H1 (cell line): Measurements from ENCODE around the gene VPS50. TPM values are rescaled to one million over a fixed set of nuclear protein-coding genes. Genes with fewer than 3 reads are reported as not detected.

Experiments
- CTCF ChIA-PET: fragments of 300-600 bp; sonication (Branson Sonifier 250); formaldehyde crosslinking; loops from one replicate; lab custom pipeline; 2021; ENCODE audit not compliant: partially characterized antibody; lab: Charles Lee
- POLR2A ChIA-PET: fragments of 300-600 bp; sonication (Branson Sonifier 250); formaldehyde crosslinking; loops from one replicate; lab custom pipeline; 2021; ENCODE audit warnings: inconsistent platforms; ENCODE audit not compliant: partially characterized antibody; lab: Charles Lee
- DNase-seq, 2 experiments: peaks; one replicate each; pipeline versions ENCODE4 v3.0.0 to v3.0.0-alpha.2; 2010 to 2022; ENCODE audit warnings: low spot score in 2 of 2, low read depth in 1 of 2, mixed read lengths in 1 of 2
- FAIRE-seq: peaks from 2 replicates; lab custom pipeline; 2011; peaks lifted over from hg19 to GRCh38; lab: Jason Lieb, UNC
- H2AFZ ChIP-seq: 2 replicates; pipeline ENCODE4 v1.8.1; 2012; ENCODE audit warnings: low read length, inconsistent platforms
- H2AK5ac ChIP-seq: 2 replicates; pipeline ENCODE4 v1.6.1; 2013; ENCODE audit warnings: low read depth, low read length
- H2BK120ac ChIP-seq: replicated peaks from 2 replicates; pipeline ENCODE3; 2013; ENCODE audit warnings: low read depth, low read length, inconsistent platforms
- H2BK12ac ChIP-seq: 2 replicates; pipeline ENCODE4 v1.6.1; 2013; ENCODE audit warnings: low read depth, low read length
- H2BK15ac ChIP-seq: 2 replicates; pipeline ENCODE4 v1.6.1; 2013; ENCODE audit warnings: low read length
- H2BK20ac ChIP-seq: 2 replicates; pipeline ENCODE4 v1.6.1; 2013; ENCODE audit warnings: low read length
- H2BK5ac ChIP-seq: 2 replicates; pipeline ENCODE4 v1.6.1; 2013; ENCODE audit warnings: low read depth, low read length
- H3K14ac ChIP-seq: 2 replicates; pipeline ENCODE4 v1.6.1; 2013; ENCODE audit warnings: inconsistent platforms; ENCODE audit not compliant: insufficient read length
- H3K18ac ChIP-seq: 2 replicates; pipeline ENCODE4 v1.6.1; 2013; ENCODE audit warnings: low read length; ENCODE audit errors: extremely low read depth
- H3K23ac ChIP-seq: 2 replicates; pipeline ENCODE4 v1.6.1; 2013; ENCODE audit warnings: inconsistent platforms; ENCODE audit not compliant: insufficient read length
- H3K23me2 ChIP-seq: 2 replicates; pipeline ENCODE4 v1.6.1; 2013; ENCODE audit warnings: low read depth, low read length
- H3K27ac ChIP-seq: 2 replicates; pipeline ENCODE4 v1.6.1; 2011; ENCODE audit warnings: low read depth, low read length, inconsistent platforms
- H3K27me3 ChIP-seq, 4 experiments: replicated peaks in 1 of 4; 1 replicate in 1 of 4; 2 replicates in 3 of 4; pipeline versions ENCODE4 v1.6.1 to v1.8.1; 2011 to 2013; ENCODE audit warnings: low read length in 3 of 4, mild to moderate bottlenecking in 3 of 4, inconsistent platforms in 2 of 4, mixed read lengths in 2 of 4, moderate library complexity in 1 of 4; ENCODE audit not compliant: control insufficient read depth in 3 of 4, insufficient read depth in 3 of 4; ENCODE audit errors: extremely low read depth in 1 of 4
- H3K36me3 ChIP-seq, 4 experiments: 2 replicates each; pipeline versions ENCODE4 v1.6.1 to v1.8.1; 2011 to 2013; ENCODE audit warnings: mild to moderate bottlenecking in 4 of 4, low read length in 3 of 4, moderate library complexity in 2 of 4, control low read depth in 1 of 4, inconsistent platforms in 1 of 4; ENCODE audit not compliant: insufficient read depth in 4 of 4, control insufficient read depth in 2 of 4
- H3K4ac ChIP-seq: replicated peaks from 2 replicates; pipeline ENCODE3; 2013; ENCODE audit warnings: low read length, low read depth, mixed read lengths, inconsistent platforms; ENCODE audit not compliant: insufficient read length
- H3K4me1 ChIP-seq, 4 experiments: replicated peaks in 1 of 4; 1 replicate in 1 of 4; 2 replicates in 3 of 4; pipeline versions ENCODE4 v1.6.1 to v1.8.1; 2011 to 2013; ENCODE audit warnings: low read length in 3 of 4, inconsistent platforms in 2 of 4, mixed read lengths in 1 of 4; ENCODE audit not compliant: insufficient read depth in 4 of 4, control insufficient read depth in 3 of 4
- H3K4me2 ChIP-seq, 2 experiments: 2 replicates each; pipeline versions ENCODE4 v1.6.1 to v1.8.1; 2011 to 2013; ENCODE audit warnings: low read depth in 2 of 2, low read length in 2 of 2, control low read depth in 1 of 2, inconsistent platforms in 1 of 2, mild to moderate bottlenecking in 1 of 2; ENCODE audit not compliant: insufficient read depth in 1 of 2
- H3K4me3 ChIP-seq, 4 experiments: fragments of 200-600, 300-600 bp in 1 of 4; sonication (generic), shearing (Covaris generic), sonication (Bioruptor Twin) in 1 of 4; 2 replicates each; pipeline versions ENCODE4 v1.5.1 to v1.8.1; 2011 to 2016; ENCODE audit warnings: low read length in 4 of 4, low read depth in 3 of 4, control low read depth in 2 of 4, inconsistent platforms in 2 of 4, mild to moderate bottlenecking in 2 of 4, mixed read lengths in 1 of 4, moderate library complexity in 1 of 4; ENCODE audit not compliant: insufficient read depth in 2 of 4; ENCODE audit errors: extremely low read depth in 1 of 4
- H3K56ac ChIP-seq: replicated peaks from 2 replicates; pipeline ENCODE3; 2013; ENCODE audit warnings: low read depth, mild to moderate bottlenecking, mixed read lengths, low read length, inconsistent platforms; ENCODE audit not compliant: insufficient read length
- H3K79me1 ChIP-seq: 2 replicates; pipeline ENCODE4 v1.6.1; 2013; ENCODE audit warnings: low read depth, low read length, control low read depth
- H3K79me2 ChIP-seq, 2 experiments: 2 replicates each; pipeline versions ENCODE4 v1.6.1 to v1.8.1; 2012 to 2013; ENCODE audit warnings: low read length in 2 of 2, mild to moderate bottlenecking in 2 of 2, inconsistent platforms in 1 of 2; ENCODE audit not compliant: insufficient read depth in 2 of 2, control insufficient read depth in 1 of 2
- H3K9ac ChIP-seq, 4 experiments: replicated peaks in 1 of 4; 1 replicate in 1 of 4; 2 replicates in 3 of 4; pipeline versions ENCODE4 v1.6.1 to v1.8.1; 2011 to 2013; ENCODE audit warnings: low read depth in 3 of 4, low read length in 3 of 4, control low read depth in 2 of 4, mild to moderate bottlenecking in 2 of 4, moderate library complexity in 2 of 4, inconsistent platforms in 1 of 4; ENCODE audit errors: extremely low read depth in 1 of 4
- H3K9me3 ChIP-seq, 2 experiments: 2 replicates each; pipeline versions ENCODE4 v1.6.1 to v1.8.1; 2012 to 2013; ENCODE audit warnings: mild to moderate bottlenecking in 2 of 2, moderate library complexity in 2 of 2, control low read depth in 1 of 2, inconsistent platforms in 1 of 2, low read depth in 1 of 2, low read length in 1 of 2, mixed read lengths in 1 of 2; ENCODE audit not compliant: insufficient read depth in 2 of 2
- H4K20me1 ChIP-seq, 2 experiments: replicated peaks in 1 of 2; 2 replicates each; pipeline versions ENCODE3 to v1.8.1; 2011 to 2013; ENCODE audit warnings: inconsistent platforms in 2 of 2, low read length in 2 of 2, mild to moderate bottlenecking in 1 of 2; ENCODE audit not compliant: insufficient read depth in 2 of 2, control insufficient read depth in 1 of 2
- H4K5ac ChIP-seq: 2 replicates; pipeline ENCODE4 v1.6.1; 2013; ENCODE audit warnings: low read length, low read depth, mixed read lengths, inconsistent platforms; ENCODE audit not compliant: insufficient read length
- H4K8ac ChIP-seq: 2 replicates; pipeline ENCODE4 v1.8.0; 2013; ENCODE audit warnings: mild to moderate bottlenecking, moderate library complexity, low read length, inconsistent platforms; ENCODE audit not compliant: insufficient read depth; ENCODE audit errors: extremely low read depth
- H4K91ac ChIP-seq: replicated peaks from 2 replicates; pipeline ENCODE3; 2013; ENCODE audit warnings: low read length, mixed read lengths, inconsistent platforms; ENCODE audit not compliant: insufficient read length
- ATF3 ChIP-seq: IDR thresholded peaks from 2 replicates; pipeline ENCODE4 v1.6.1; 2011; ENCODE audit warnings: low read depth, mild to moderate bottlenecking, low read length; ENCODE audit not compliant: insufficient read depth
- BRCA1 ChIP-seq: IDR thresholded peaks from 2 replicates; pipeline ENCODE4 v1.6.1; 2012; ENCODE audit warnings: low read depth, low read length, improper control_type of control experiment
- CHD1 ChIP-seq: IDR thresholded peaks from 2 replicates; pipeline ENCODE4 v1.6.1; 2012; ENCODE audit warnings: low read depth, low read length, improper control_type of control experiment
- CHD2 ChIP-seq: IDR thresholded peaks from 2 replicates; pipeline ENCODE4 v1.6.1; 2012; ENCODE audit warnings: low read length, improper control_type of control experiment
- CTBP2 ChIP-seq: IDR thresholded peaks from 2 replicates; pipeline ENCODE4 v1.7.0; 2011; ENCODE audit warnings: borderline replicate concordance, mild to moderate bottlenecking, moderate library complexity, mixed read lengths, low read length; ENCODE audit not compliant: insufficient read depth, insufficient read length
- EP300 ChIP-seq, 2 experiments: IDR thresholded peaks; 1 replicate in 1 of 2; 2 replicates in 1 of 2; pipeline ENCODE4 v1.6.1; 2011 to 2012; ENCODE audit warnings: low read depth in 2 of 2, low read length in 2 of 2, mild to moderate bottlenecking in 2 of 2, borderline replicate concordance in 1 of 2, inconsistent platforms in 1 of 2, moderate library complexity in 1 of 2
- EZH2 ChIP-seq: fragments of 200-600 bp; sonication (generic); IDR thresholded peaks from 2 replicates; pipeline ENCODE4 v1.7.1; 2012; ENCODE audit warnings: low read depth, mild to moderate bottlenecking, moderate library complexity, low read length, inconsistent platforms; ENCODE audit not compliant: severe bottlenecking
- KDM1A ChIP-seq: fragments of 200-600, 300-600 bp; sonication (generic); IDR thresholded peaks from 2 replicates; pipeline ENCODE4 v1.7.1; 2016; ENCODE audit warnings: mild to moderate bottlenecking, low read length, borderline replicate concordance
- PHF8 ChIP-seq: fragments of 200-600 bp; sonication (generic); conservative IDR thresholded peaks from 2 replicates; pipeline ENCODE4 v1.7.1; 2012; ENCODE audit warnings: low read depth, mild to moderate bottlenecking, inconsistent platforms, low read length, moderate library complexity
- POLR2AphosphoS5 ChIP-seq: IDR thresholded peaks from 2 replicates; pipeline ENCODE4 v1.6.1; 2011; ENCODE audit warnings: low read depth, low read length
- SP1 ChIP-seq: IDR thresholded peaks from 2 replicates; pipeline ENCODE4 v1.6.1; 2011; ENCODE audit warnings: low read depth, low read length
- SRF ChIP-seq: IDR thresholded peaks from 2 replicates; pipeline ENCODE4 v1.6.1; 2011; ENCODE audit warnings: mild to moderate bottlenecking, low read depth, low read length, moderate library complexity
- USF2 ChIP-seq: IDR thresholded peaks from 2 replicates; pipeline ENCODE4 v1.6.1; 2011; ENCODE audit warnings: low read length, improper control_type of control experiment
- WGBS, 2 experiments: shearing (Covaris generic) in 1 of 2; methylation state at CpG; one replicate each; pipeline versions ENCODE4 v1.1.6 to v1.1.7; 2013 to 2015; ENCODE audit warnings: low lambda C conversion rate in 2 of 2, mixed read lengths in 2 of 2, inconsistent platforms in 1 of 2, low coverage in 1 of 2, missing lambda C conversion rate in 1 of 2; ENCODE audit not compliant: insufficient replicate concordance in 2 of 2, insufficient coverage in 1 of 2, insufficient read length in 1 of 2; ENCODE audit errors: extremely low coverage in 1 of 2, missing lambda C conversion rate in 1 of 2; 5-methylcytosine and 5-hydroxymethylcytosine counted together
- polyA plus RNA-seq, 7 experiments: library from polyadenylated mRNA; depleted of rRNA in 3 of 7; stranded (reverse) in 5 of 7; unstranded in 2 of 7; fragments of >200 nt in 5 of 7; fragments of 200-250 nt in 2 of 7; gene quantifications; 1 replicate in 5 of 7; 2 replicates in 1 of 7; 4 replicates in 1 of 7; pipeline versions ENCODE4 v1.2.1 to v1.2.3, GENCODE V29; 2011 to 2013; ENCODE audit warnings: missing spikeins in 2 of 7, mixed read lengths in 2 of 7
- total RNA-seq: library from RNA; stranded (reverse); fragmentation: NEBNext Ultra II Directional; extraction: Animal tissue kit (Norgen Biotek cat#: 25700); gene quantifications from 2 replicates; pipeline ENCODE4 v1.2.1, GENCODE V29; 2021

VPS50 gene
- total and polyA plus RNA-seq, 2 of the 8 experiments (the other 6 are each of a cell fraction or from before 2014, with no cell fraction given): 3.7 to 9.3 TPM

DNA sequence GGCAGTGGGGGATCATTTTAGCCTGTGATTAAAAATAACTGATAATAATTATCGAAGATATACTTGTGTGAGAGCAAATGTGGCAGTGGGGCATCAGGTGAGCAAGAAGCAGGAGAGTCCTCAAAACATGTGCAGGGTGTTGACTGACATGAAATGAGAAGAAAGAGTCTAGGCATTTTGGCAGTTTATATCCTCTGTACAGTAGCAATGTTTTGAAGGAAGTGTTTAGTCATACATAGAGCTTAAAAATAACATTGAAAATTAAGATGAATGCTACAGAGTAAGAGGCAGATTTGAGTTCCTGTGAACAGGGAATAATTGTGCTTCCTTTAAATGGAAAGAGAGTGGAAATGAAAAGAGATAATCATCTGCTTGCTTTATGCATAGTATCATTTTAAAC, 47.4 kb downstream of the VPS50 start:
- Histone ChIP-seq H3K79me1 (no peaks in the 10 kb centered on the region), H3K9me3 (no peaks in the 10 kb centered on the region), H3K79me2 (no peaks in the 10 kb centered on the region), H2BK20ac (no peak overlapping the region), H3K4me2 (no peak overlapping the region), H3K4me3 (no peak overlapping the region), H4K20me1 (no peaks in the 10 kb centered on the region), H3K27ac (no peak overlapping the region), H3K23ac (no peak overlapping the region), H3K9ac (no peak overlapping the region), H3K23me2 (no peaks in the 10 kb centered on the region), H3K18ac (no peak overlapping the region), H3K56ac (no peak overlapping the region), H2AFZ (no peak overlapping the region), H2BK15ac (no peak overlapping the region), H4K91ac (no peak overlapping the region), H3K36me3 (no peaks in the 10 kb centered on the region; a peak in 1 of 8 replicates), H3K14ac (no peak overlapping the region), H2BK12ac (no peak overlapping the region), H3K4ac (no peak overlapping the region), H2BK120ac (no peak overlapping the region), H3K27me3 (no peaks in the 10 kb centered on the region), H3K4me1 (no peaks in the 10 kb centered on the region), H4K5ac (no peak overlapping the region), H2BK5ac (no peak overlapping the region), H2AK5ac (no peak overlapping the region), H4K8ac (no peak overlapping the region)
- ChIA-PET POLR2A (no interaction called here), CTCF (interaction anchor here (1.7 kb wide), 1 partner anchor 272 kb away, joined by 6 read pairs; no protein-coding TSS in a partner anchor)
- WGBS, 2 experiments: 92% methylated on average over 1 of the region's 1 CpG; no CpG with 5 or more reads in 1 of the 2 experiments
- DNase-seq (no peak), FAIRE-seq (no peak)
- TF ChIP-seq USF2: no peak
- no peak for TF ChIP-seq SP1
- TF ChIP-seq KDM1A: no peak
- TF ChIP-seq EZH2: no peak
- TF ChIP-seq ATF3: no peak
- TF ChIP-seq CTBP2: no peak
- TF ChIP-seq EP300 (IDR thresholded peaks at IDR 0.05; ENCODE audit: borderline replicate concordance in 1 of 2, low read depth in 2 of 2, low read length in 2 of 2): no peak
- no peak for TF ChIP-seq POLR2AphosphoS5
- no peak for TF ChIP-seq CHD2
- TF ChIP-seq BRCA1: no peak
- no peak for TF ChIP-seq SRF
- TF ChIP-seq PHF8: no peak
- no peak for TF ChIP-seq CHD1
